ENCODE data around the gene APOL5.

APOL5 gene

DNA sequence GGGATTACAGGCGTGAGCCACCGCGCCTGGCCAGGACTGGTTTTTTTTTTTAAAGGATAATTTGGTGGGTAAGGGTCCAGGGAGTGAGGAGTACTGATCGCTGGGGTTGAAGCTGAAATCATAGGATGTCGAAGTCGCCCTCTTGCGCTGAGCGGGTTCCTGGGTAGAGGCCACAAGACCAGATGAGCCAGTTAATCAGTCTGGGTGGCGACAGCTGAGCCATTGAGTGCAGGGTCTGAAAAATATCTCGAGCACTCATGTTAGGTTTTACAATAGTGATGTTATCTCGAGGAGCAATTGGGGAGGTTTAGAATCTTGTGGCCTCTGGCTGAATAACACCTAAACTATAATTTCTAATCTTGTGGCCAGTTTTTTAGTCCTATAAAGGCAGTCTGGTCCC, 7.8 kb downstream of the APOL5 start:
- H3K27me3 ChIP-seq (ENCODE audit: insufficient read depth, poor library complexity, severe bottlenecking) = no peaks in the 10 kb centered on the region
- TF ChIP-seq, protein P1, sequence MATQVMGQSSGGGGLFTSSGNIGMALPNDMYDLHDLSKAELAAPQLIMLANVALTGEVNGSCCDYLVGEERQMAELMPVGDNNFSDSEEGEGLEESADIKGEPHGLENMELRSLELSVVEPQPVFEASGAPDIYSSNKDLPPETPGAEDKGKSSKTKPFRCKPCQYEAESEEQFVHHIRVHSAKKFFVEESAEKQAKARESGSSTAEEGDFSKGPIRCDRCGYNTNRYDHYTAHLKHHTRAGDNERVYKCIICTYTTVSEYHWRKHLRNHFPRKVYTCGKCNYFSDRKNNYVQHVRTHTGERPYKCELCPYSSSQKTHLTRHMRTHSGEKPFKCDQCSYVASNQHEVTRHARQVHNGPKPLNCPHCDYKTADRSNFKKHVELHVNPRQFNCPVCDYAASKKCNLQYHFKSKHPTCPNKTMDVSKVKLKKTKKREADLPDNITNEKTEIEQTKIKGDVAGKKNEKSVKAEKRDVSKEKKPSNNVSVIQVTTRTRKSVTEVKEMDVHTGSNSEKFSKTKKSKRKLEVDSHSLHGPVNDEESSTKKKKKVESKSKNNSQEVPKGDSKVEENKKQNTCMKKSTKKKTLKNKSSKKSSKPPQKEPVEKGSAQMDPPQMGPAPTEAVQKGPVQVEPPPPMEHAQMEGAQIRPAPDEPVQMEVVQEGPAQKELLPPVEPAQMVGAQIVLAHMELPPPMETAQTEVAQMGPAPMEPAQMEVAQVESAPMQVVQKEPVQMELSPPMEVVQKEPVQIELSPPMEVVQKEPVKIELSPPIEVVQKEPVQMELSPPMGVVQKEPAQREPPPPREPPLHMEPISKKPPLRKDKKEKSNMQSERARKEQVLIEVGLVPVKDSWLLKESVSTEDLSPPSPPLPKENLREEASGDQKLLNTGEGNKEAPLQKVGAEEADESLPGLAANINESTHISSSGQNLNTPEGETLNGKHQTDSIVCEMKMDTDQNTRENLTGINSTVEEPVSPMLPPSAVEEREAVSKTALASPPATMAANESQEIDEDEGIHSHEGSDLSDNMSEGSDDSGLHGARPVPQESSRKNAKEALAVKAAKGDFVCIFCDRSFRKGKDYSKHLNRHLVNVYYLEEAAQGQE (IDR thresholded peaks at IDR 0.05; ENCODE audit: insufficient replicate concordance, low read depth) = no peak
- TF ChIP-seq GABPA (IDR thresholded peaks at IDR 0.05; ENCODE audit: low read depth) (no peak), POLR2AphosphoS5 (IDR thresholded peaks at IDR 0.05; ENCODE audit: low read depth) (no peak)
- TF ChIP-seq, protein P2, sequence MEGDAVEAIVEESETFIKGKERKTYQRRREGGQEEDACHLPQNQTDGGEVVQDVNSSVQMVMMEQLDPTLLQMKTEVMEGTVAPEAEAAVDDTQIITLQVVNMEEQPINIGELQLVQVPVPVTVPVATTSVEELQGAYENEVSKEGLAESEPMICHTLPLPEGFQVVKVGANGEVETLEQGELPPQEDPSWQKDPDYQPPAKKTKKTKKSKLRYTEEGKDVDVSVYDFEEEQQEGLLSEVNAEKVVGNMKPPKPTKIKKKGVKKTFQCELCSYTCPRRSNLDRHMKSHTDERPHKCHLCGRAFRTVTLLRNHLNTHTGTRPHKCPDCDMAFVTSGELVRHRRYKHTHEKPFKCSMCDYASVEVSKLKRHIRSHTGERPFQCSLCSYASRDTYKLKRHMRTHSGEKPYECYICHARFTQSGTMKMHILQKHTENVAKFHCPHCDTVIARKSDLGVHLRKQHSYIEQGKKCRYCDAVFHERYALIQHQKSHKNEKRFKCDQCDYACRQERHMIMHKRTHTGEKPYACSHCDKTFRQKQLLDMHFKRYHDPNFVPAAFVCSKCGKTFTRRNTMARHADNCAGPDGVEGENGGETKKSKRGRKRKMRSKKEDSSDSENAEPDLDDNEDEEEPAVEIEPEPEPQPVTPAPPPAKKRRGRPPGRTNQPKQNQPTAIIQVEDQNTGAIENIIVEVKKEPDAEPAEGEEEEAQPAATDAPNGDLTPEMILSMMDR (IDR thresholded peaks at IDR 0.05; ENCODE audit: insufficient read depth, low read length) = no peak
- no peak overlapping the region for H3K27ac ChIP-seq (replicated peaks)
- DNase-seq (ENCODE audit: low read depth in 1 of 2, low spot score in 1 of 2) = no peak
- H3K4me3 ChIP-seq (replicated peaks; ENCODE audit: insufficient read depth, low read length) = no peak overlapping the region

DNA sequence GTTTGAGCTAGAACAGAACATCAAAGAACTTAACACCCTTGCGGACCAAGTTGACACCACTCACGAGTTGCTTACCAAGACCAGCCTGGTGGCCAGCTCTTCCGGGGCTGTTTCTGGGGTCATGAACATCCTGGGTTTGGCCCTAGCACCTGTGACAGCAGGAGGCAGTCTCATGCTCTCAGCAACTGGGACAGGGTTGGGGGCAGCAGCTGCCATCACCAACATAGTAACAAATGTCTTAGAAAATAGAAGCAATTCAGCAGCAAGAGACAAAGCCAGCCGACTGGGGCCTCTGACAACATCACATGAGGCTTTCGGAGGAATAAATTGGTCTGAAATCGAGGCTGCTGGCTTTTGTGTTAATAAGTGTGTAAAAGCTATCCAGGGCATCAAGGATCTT, 8.7 kb downstream of the APOL5 start:
- no peaks in the 10 kb centered on the region for H3K27me3 ChIP-seq (ENCODE audit: insufficient read depth, poor library complexity, severe bottlenecking)
- no peak overlapping the region for H3K4me3 ChIP-seq (replicated peaks; ENCODE audit: insufficient read depth, low read length)
- no peak for DNase-seq (ENCODE audit: low read depth in 1 of 2, low spot score in 1 of 2)
- H3K27ac ChIP-seq (replicated peaks) = no peak overlapping the region
- TF ChIP-seq, protein P1 (IDR thresholded peaks at IDR 0.05; ENCODE audit: insufficient replicate concordance, low read depth) = no peak
- TF ChIP-seq, protein P2 (IDR thresholded peaks at IDR 0.05; ENCODE audit: insufficient read depth, low read length) = no peak
- TF ChIP-seq SPI1 (IDR thresholded peaks at IDR 0.05; ENCODE audit: borderline replicate concordance, low read depth) (no peak), POLR2AphosphoS5 (IDR thresholded peaks at IDR 0.05; ENCODE audit: low read depth) (no peak), GABPA (IDR thresholded peaks at IDR 0.05; ENCODE audit: low read depth) (no peak)

DNA sequence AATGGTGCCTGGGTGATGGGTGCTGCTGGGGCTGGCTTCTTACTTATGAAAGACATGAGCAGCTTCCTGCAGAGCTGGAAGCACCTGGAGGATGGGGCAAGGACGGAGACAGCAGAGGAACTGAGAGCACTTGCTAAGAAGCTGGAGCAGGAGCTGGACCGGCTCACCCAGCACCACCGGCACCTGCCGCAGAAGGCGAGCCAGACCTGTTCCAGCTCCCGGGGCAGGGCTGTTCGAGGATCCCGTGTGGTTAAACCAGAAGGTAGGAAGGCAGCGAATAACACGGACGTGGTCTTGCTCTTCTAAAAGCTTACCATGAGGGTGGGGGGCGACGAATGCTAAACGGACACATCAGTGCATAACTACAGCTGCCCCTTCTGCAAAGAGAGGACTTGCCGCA, 9.3 kb downstream of the APOL5 start:
- no peak overlapping the region for H3K4me3 ChIP-seq (replicated peaks; ENCODE audit: insufficient read depth, low read length)
- no peak overlapping the region for H3K27ac ChIP-seq (replicated peaks)
- TF ChIP-seq POLR2AphosphoS5 (IDR thresholded peaks at IDR 0.05; ENCODE audit: low read depth) = no peak
- TF ChIP-seq, protein P2 (IDR thresholded peaks at IDR 0.05; ENCODE audit: insufficient read depth, low read length) = no peak
- TF ChIP-seq SPI1 (IDR thresholded peaks at IDR 0.05; ENCODE audit: borderline replicate concordance, low read depth) = no peak
- TF ChIP-seq GABPA (IDR thresholded peaks at IDR 0.05; ENCODE audit: low read depth) = no peak
- TF ChIP-seq, protein P1 (IDR thresholded peaks at IDR 0.05; ENCODE audit: insufficient replicate concordance, low read depth) = no peak
- no peaks in the 10 kb centered on the region for H3K27me3 ChIP-seq (ENCODE audit: insufficient read depth, poor library complexity, severe bottlenecking)
- no peak for DNase-seq (ENCODE audit: low read depth in 1 of 2, low spot score in 1 of 2)

Measured in HL-60 (cell line).